ENCODE measurements around the gene ODF2L. TPM values are rescaled to one million over a fixed set of nuclear protein-coding genes. Genes with fewer than 3 reads are reported as not detected.

The ODF2L gene
- total RNA-seq, 1 donor from 2014 or later, result 6.4 TPM

- TF ChIP-seq CTCF (IDR thresholded peaks at IDR 0.05; ENCODE audit: borderline replicate concordance), result no peak
- no peak for DNase-seq
- intact Hi-C loops (cut with micrococcal nuclease), result no loop called here
- H3K27ac ChIP-seq (replicated peaks), result peak overlapping the region; percentile 9
- H3K27me3 ChIP-seq (ENCODE audit: low read depth), result no peaks in the 10 kb centered on the region
- peaks cover 9% of the 10 kb centered on the region for H3K9me3 ChIP-seq (replicated peaks)
- peaks cover 17% of the 10 kb centered on the region for H3K4me1 ChIP-seq
- no peak overlapping the region for H3K4me3 ChIP-seq
- H3K36me3 ChIP-seq, result no peaks in the 10 kb centered on the region
Observed at GRCh38 chr1:86388777-86389176, 7.3 kb downstream of the ODF2L start.

DNA sequence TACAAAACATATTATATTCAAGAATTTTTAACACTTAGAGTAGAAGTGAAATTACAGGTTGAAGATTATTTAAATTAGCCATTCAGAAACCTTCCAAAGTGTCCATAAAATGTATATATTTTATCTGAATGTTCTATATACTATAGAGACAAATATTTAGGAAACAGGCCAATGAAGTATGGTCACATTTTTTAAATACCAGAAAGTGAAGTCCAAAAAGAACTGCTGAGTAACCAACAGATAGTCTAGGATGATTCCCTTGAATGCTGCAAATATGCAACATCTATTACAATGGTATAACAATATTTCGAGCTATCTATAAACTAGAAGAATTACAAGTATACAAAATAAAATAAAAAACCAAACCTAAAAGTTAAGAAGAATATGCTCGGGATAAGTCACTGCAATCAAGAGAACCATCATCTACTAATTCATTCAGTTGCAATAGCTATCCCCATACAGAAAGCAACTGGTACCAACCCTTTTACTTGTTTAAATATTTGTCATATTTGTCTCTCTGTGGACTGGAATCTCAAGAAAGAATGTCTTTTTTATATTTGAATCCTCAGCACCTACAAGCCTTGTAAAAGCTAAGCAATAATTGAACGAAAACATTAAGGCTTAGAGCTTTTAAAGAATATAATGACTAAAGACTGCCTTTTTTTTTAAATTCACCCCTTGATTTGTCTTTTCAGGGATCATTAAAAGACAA is 8.1 kb downstream of the ODF2L start:
- Histone ChIP-seq H3K4me1 (peaks cover 18% of the 10 kb centered on the region), H3K36me3 (no peaks in the 10 kb centered on the region), H3K4me3 (no peak overlapping the region), H3K9me3 (replicated peaks) (peaks cover 9% of the 10 kb centered on the region), H3K27me3 (ENCODE audit: low read depth) (no peaks in the 10 kb centered on the region), H3K27ac (replicated peaks) (peak overlapping the region; percentile 9)
- no peak for TF ChIP-seq CTCF (IDR thresholded peaks at IDR 0.05; ENCODE audit: borderline replicate concordance)
- intact Hi-C loops (cut with micrococcal nuclease), result no loop called here
- no peak for DNase-seq

DNA sequence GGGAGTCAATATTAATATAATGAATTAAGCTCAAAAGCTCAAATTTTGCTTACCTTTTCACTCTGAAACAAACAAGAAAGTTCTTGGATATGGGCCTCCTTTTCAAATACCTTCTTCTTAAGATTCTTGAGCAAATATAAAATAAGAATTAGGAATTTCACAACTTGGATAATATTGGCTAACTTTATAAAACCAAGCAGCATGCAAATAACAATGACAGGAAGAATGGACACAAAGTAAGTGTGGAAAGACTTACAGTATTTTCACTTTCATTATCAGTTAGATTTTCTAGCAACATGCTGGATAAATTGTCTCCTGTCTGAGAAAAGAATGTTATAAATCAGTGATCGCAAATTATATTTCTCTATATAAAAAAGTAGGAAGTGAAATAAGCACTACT is 13.2 kb downstream of the ODF2L start:
- DNase-seq, result no peak
- H3K27me3 ChIP-seq (ENCODE audit: low read depth), result no peaks in the 10 kb centered on the region
- intact Hi-C loops (cut with micrococcal nuclease), result no loop called here
- peak overlapping the region; percentile 44 for H3K4me3 ChIP-seq
- TF ChIP-seq CTCF (IDR thresholded peaks at IDR 0.05; ENCODE audit: borderline replicate concordance), result no peak
- H3K27ac ChIP-seq (replicated peaks), result peak overlapping the region; percentile 53
- peaks cover 13% of the 10 kb centered on the region for H3K4me1 ChIP-seq
- no peaks in the 10 kb centered on the region for H3K9me3 ChIP-seq (replicated peaks)
- H3K36me3 ChIP-seq, result no peaks in the 10 kb centered on the region

DNA sequence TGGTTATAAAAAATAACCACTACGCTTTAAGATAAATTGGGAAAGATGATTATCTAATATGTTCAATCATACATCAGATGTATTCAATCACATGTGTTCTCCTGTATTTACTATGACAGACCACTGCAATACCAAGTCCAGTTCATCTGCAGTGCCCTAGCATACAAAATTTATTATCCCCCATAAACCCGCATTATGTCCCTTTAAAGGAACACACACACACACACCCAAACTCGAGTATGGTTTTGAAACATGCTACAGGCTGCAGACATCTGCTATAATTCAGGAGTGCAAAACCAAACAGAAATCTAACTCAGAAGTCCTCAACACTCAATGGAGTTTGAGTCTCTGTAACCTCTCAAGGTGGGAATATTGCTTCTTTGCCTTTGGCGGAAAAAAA is 14.9 kb downstream of the ODF2L start:
- TF ChIP-seq CTCF (IDR thresholded peaks at IDR 0.05; ENCODE audit: borderline replicate concordance), result no peak
- peak overlapping the region; percentile 44 for H3K4me3 ChIP-seq
- H3K27ac ChIP-seq (replicated peaks), result no peak overlapping the region
- no peak for DNase-seq
- H3K27me3 ChIP-seq (ENCODE audit: low read depth), result no peaks in the 10 kb centered on the region
- H3K4me1 ChIP-seq, result peaks cover 10% of the 10 kb centered on the region
- H3K9me3 ChIP-seq (replicated peaks), result no peaks in the 10 kb centered on the region
- intact Hi-C loops (cut with micrococcal nuclease), result no loop called here
- no peaks in the 10 kb centered on the region for H3K36me3 ChIP-seq

- Histone ChIP-seq H3K9me3 (replicated peaks) (no peaks in the 10 kb centered on the region), H3K4me1 (peaks cover 9% of the 10 kb centered on the region), H3K27ac (replicated peaks) (no peak overlapping the region), H3K36me3 (no peaks in the 10 kb centered on the region), H3K4me3 (peak overlapping the region; percentile 24), H3K27me3 (ENCODE audit: low read depth) (no peaks in the 10 kb centered on the region)
- intact Hi-C loops (cut with micrococcal nuclease), result no loop called here
- TF ChIP-seq CTCF (IDR thresholded peaks at IDR 0.05; ENCODE audit: borderline replicate concordance), result peak; percentile 88
- no peak for DNase-seq
Observed at GRCh38 chr1:86380257-86380861, 15.8 kb downstream of the ODF2L start.
